Measurements from ENCODE around the gene KCNE4. TPM values are rescaled to one million over a fixed set of nuclear protein-coding genes. Genes with fewer than 3 reads are reported as not detected.
A peak's percentile ranks its signal among the peaks of the same experiment; 100 is the strongest.

KCNE4 gene
- polyA plus RNA-seq, 4 donors, result 0.54 to 2.5 (median 1.5) TPM; not detected in 1

DNA sequence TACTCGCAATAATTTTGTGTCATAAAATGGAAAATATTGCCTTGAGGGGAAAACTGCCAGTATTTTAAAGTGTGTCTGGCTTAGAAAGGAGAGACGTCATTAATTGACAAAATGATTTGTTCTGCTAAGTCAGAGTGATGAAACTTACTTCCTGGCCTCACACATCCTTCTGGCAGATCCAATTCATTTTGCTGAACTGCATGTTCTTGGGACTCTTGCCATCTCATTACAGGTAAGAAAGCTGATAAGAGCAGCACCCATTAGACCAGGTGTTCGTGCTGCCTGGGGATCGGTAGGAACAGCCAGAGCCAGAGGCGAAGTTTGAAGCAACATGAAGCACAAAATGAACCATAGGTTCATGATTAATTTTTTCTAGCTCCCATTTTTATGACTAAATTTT is 38.0 kb downstream of the KCNE4 start:
- DNase-seq (peak in 1 of 2 donors; percentile 51), FAIRE-seq (no peak)
- H3K27ac ChIP-seq (ENCODE audit: low read depth in 1 of 3, low read length in 2 of 3), result no peak overlapping the region
- no peak overlapping the region for H3K4me3 ChIP-seq (ENCODE audit: low read depth in 1 of 3, low read length in 3 of 3)
- 26 to 73% (median 33%) methylated on average over 5 of the region's 5 CpGs for WGBS, 3 donors
- H3K27me3 ChIP-seq (ENCODE audit: control insufficient read depth in 3 of 3, insufficient read depth in 3 of 3, low read length in 3 of 3), result peaks cover 0 to 2% (median 0%) of the 10 kb centered on the region in 3 donors
- H3K4me1 ChIP-seq (ENCODE audit: control insufficient read depth in 3 of 3, insufficient read depth in 2 of 3, low read depth in 1 of 3, low read length in 2 of 3), result no peaks in the 10 kb centered on the region
- no peaks in the 10 kb centered on the region for H3K9me3 ChIP-seq (ENCODE audit: control insufficient read depth in 2 of 2, insufficient read depth in 1 of 2, low read depth in 1 of 2, low read length in 1 of 2)
- no peaks in the 10 kb centered on the region for H3K36me3 ChIP-seq (ENCODE audit: control insufficient read depth in 3 of 3, insufficient read depth in 2 of 3, low read depth in 1 of 3, low read length in 3 of 3)

DNA sequence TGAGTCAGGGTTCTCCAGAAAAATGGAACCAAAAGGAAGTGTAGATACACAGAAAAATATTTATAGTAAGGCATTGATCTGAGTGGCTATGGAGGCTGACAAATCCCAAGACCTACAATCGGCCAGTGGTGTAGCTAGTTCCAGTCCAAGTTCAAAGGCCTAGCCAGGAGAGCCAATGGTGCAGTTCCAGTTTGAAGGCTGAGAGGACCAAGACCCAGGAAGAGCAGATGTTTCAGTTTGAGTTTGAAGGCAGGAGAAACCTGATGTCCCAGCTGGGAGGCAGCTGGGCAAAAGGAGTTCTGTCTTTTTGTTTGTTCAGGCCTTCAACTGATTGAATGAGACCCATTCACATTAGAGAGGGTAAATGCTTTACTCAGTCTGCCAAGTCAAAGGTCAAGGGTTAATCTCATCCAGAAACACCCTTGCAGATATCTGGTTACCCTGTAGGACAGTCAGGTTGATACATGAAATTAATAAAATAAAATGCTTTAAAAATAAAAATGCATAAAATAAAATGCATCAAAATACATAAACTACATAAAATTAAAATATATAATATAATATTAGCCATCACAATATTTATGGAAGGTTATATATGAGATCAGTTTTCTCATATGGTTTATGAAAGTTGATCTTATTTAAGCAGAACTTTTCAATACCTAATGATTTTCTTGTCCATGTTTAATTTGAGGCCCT is 38.7 kb downstream of the KCNE4 start:
- Histone ChIP-seq H3K27ac (ENCODE audit: low read depth in 1 of 3, low read length in 2 of 3) (no peak overlapping the region), H3K4me3 (ENCODE audit: low read depth in 1 of 3, low read length in 3 of 3) (no peak overlapping the region)
- FAIRE-seq, result peak; percentile 53

DNA sequence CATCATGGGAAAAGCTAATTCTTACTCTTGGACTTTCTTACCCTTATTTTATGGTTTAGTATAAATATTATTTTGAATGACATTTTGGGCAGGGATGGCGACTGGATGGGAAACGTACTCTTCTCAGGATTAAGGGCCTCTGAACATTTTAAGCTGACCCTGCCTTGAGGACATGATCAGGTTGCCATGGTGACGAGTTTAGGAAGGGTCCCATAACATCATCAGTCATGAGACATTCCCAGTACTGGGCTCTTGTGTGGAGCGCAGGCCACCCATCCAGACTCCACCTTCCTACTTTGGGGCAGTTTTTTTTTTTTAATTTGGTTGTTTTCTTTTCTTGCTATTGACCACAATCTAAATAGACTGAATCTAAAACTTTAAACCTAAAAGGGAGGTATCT is 40.7 kb downstream of the KCNE4 start:
- Histone ChIP-seq H3K36me3 (ENCODE audit: control insufficient read depth in 3 of 3, insufficient read depth in 2 of 3, low read depth in 1 of 3, low read length in 3 of 3) (no peaks in the 10 kb centered on the region), H3K4me3 (ENCODE audit: low read depth in 1 of 3, low read length in 3 of 3) (no peak overlapping the region), H3K9me3 (ENCODE audit: control insufficient read depth in 2 of 2, insufficient read depth in 1 of 2, low read depth in 1 of 2, low read length in 1 of 2) (no peaks in the 10 kb centered on the region), H3K27ac (ENCODE audit: low read depth in 1 of 3, low read length in 2 of 3) (no peak overlapping the region), H3K27me3 (ENCODE audit: control insufficient read depth in 3 of 3, insufficient read depth in 3 of 3, low read length in 3 of 3) (no peaks in the 10 kb centered on the region), H3K4me1 (ENCODE audit: control insufficient read depth in 3 of 3, insufficient read depth in 2 of 3, low read depth in 1 of 3, low read length in 2 of 3) (no peaks in the 10 kb centered on the region)
- WGBS, 3 donors, result 75 to 95% (median 87%) methylated on average over 4 of the region's 4 CpGs
- DNase-seq, result no peak
- no peak for FAIRE-seq

More for the DNA sequence above, 38.7 kb downstream of the KCNE4 start:
- 55 to 72% (median 65%) methylated on average over 1 of the region's 1 CpG for WGBS, 3 donors
- no peaks in the 10 kb centered on the region for H3K36me3 ChIP-seq (ENCODE audit: control insufficient read depth in 3 of 3, insufficient read depth in 2 of 3, low read depth in 1 of 3, low read length in 3 of 3)
- H3K27me3 ChIP-seq (ENCODE audit: control insufficient read depth in 3 of 3, insufficient read depth in 3 of 3, low read length in 3 of 3), result peaks cover 0 to 2% (median 0%) of the 10 kb centered on the region in 3 donors
- no peaks in the 10 kb centered on the region for H3K9me3 ChIP-seq (ENCODE audit: control insufficient read depth in 2 of 2, insufficient read depth in 1 of 2, low read depth in 1 of 2, low read length in 1 of 2)
- H3K4me1 ChIP-seq (ENCODE audit: control insufficient read depth in 3 of 3, insufficient read depth in 2 of 3, low read depth in 1 of 3, low read length in 2 of 3), result no peaks in the 10 kb centered on the region
- peak in 1 of 2 donors; percentile 16 for DNase-seq

DNA sequence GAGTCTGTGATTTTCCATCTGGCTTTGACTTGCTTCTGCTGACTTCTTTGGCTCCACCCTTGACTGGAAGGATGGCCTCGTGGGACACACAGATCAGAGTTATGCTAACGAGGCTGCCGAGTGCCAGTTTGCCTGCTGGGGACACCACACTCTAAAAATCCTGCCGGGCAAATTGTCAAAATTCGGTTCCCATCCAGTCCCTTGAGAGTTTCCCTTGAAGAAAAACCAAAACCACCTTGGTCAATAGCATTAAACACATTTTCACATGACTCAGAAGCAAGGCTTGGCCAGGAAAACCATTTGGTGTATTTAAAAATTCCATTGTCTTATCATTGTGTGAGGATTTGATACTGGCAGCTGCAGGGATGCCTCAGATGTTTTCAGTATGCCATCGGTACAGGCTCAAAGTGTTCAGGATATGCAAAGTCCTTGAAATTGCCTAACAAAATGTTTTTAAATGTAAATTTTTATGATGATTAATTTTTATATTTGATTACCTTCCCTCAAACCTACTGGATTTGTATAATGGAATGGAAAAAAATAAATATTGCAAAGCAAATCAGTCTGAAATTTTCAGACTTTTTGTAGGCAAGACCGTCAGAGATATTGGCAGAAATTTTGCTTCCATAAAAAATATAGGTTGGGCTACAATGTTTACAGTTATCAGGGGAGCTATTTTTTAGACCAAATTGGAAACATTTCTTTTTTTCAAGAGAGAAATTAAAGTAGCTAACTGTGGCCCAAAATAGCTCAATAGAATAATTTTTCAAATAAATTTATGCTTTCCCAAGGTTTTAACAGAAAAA is 41.6 kb downstream of the KCNE4 start:
- no peaks in the 10 kb centered on the region for H3K27me3 ChIP-seq (ENCODE audit: control insufficient read depth in 3 of 3, insufficient read depth in 3 of 3, low read length in 3 of 3)
- DNase-seq (no peak), FAIRE-seq (no peak)
- H3K9me3 ChIP-seq (ENCODE audit: control insufficient read depth in 2 of 2, insufficient read depth in 1 of 2, low read depth in 1 of 2, low read length in 1 of 2), result no peaks in the 10 kb centered on the region
- no peak overlapping the region for H3K4me3 ChIP-seq (ENCODE audit: low read depth in 1 of 3, low read length in 3 of 3)
- no peaks in the 10 kb centered on the region for H3K36me3 ChIP-seq (ENCODE audit: control insufficient read depth in 3 of 3, insufficient read depth in 2 of 3, low read depth in 1 of 3, low read length in 3 of 3)
- 59 to 79% (median 64%) methylated on average over 7 of the region's 7 CpGs for WGBS, 3 donors
- no peaks in the 10 kb centered on the region for H3K4me1 ChIP-seq (ENCODE audit: control insufficient read depth in 3 of 3, insufficient read depth in 2 of 3, low read depth in 1 of 3, low read length in 2 of 3)
- H3K27ac ChIP-seq (ENCODE audit: low read depth in 1 of 3, low read length in 2 of 3), result no peak overlapping the region

DNA sequence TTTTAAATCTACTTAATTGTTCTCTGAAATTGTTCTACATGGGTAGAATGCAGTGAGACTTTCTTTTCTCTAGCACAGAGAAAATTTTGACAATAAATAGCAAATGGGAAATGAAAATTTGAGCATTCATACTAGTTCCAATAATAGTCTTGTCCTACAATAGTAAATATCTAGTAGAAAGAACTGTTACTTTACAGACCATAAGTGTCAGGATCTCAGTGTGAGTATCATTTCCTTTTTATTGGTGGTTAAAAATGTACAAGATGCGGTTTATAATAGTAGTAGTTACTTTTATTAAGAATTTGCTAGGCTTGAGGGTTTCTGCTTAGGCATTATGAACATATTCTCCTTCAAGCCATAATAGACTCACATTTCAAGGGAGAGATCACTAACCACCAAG is 43.2 kb downstream of the KCNE4 start:
- FAIRE-seq (no peak), DNase-seq (no peak)
- no peaks in the 10 kb centered on the region for H3K36me3 ChIP-seq (ENCODE audit: control insufficient read depth in 3 of 3, insufficient read depth in 2 of 3, low read depth in 1 of 3, low read length in 3 of 3)
- no peak overlapping the region for H3K4me3 ChIP-seq (ENCODE audit: low read depth in 1 of 3, low read length in 3 of 3)
- 87 to 93% (median 89%) methylated on average over 1 of the region's 1 CpG for WGBS, 3 donors
- H3K27ac ChIP-seq (ENCODE audit: low read depth in 1 of 3, low read length in 2 of 3), result no peak overlapping the region
- no peaks in the 10 kb centered on the region for H3K9me3 ChIP-seq (ENCODE audit: control insufficient read depth in 2 of 2, insufficient read depth in 1 of 2, low read depth in 1 of 2, low read length in 1 of 2)
- H3K27me3 ChIP-seq (ENCODE audit: control insufficient read depth in 3 of 3, insufficient read depth in 3 of 3, low read length in 3 of 3), result no peaks in the 10 kb centered on the region
- H3K4me1 ChIP-seq (ENCODE audit: control insufficient read depth in 3 of 3, insufficient read depth in 2 of 3, low read depth in 1 of 3, low read length in 2 of 3), result no peaks in the 10 kb centered on the region

GRCh38 chr2:223096235-223096970 is 44.4 kb downstream of the KCNE4 start:
- 56 to 58% (median 57%) methylated on average over 5 of the region's 5 CpGs for WGBS, 3 donors
- no peaks in the 10 kb centered on the region for H3K4me1 ChIP-seq (ENCODE audit: control insufficient read depth in 3 of 3, insufficient read depth in 2 of 3, low read depth in 1 of 3, low read length in 2 of 3)
- FAIRE-seq (no peak), DNase-seq (no peak)
- no peak overlapping the region for H3K27ac ChIP-seq (ENCODE audit: low read depth in 1 of 3, low read length in 2 of 3)
- H3K4me3 ChIP-seq (ENCODE audit: low read depth in 1 of 3, low read length in 3 of 3), result no peak overlapping the region
- no peaks in the 10 kb centered on the region for H3K27me3 ChIP-seq (ENCODE audit: control insufficient read depth in 3 of 3, insufficient read depth in 3 of 3, low read length in 3 of 3)
- no peaks in the 10 kb centered on the region for H3K9me3 ChIP-seq (ENCODE audit: control insufficient read depth in 2 of 2, insufficient read depth in 1 of 2, low read depth in 1 of 2, low read length in 1 of 2)
- no peaks in the 10 kb centered on the region for H3K36me3 ChIP-seq (ENCODE audit: control insufficient read depth in 3 of 3, insufficient read depth in 2 of 3, low read depth in 1 of 3, low read length in 3 of 3)

DNA sequence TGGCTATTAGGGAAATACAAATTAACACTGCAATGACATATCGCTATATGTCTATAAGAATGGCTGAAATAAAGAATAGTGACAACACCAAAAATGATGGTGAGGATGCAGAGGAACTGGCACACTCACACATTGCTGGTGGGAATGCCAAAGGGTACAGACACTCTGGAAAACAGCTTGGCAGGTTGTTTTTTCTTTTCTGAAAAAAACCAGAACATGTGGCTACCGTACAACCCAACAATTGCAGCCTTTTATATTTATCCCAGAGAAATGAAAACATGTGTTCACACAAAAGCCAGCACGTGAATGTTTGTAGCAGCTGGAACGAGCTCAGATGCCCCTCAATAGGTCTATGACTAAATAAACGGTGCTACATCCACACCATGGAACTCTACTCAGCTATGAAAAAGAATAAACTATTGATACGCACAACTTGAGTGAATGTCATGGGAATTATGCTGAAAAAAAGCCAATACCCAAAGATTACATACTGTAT is 45.9 kb downstream of the KCNE4 start:
- H3K4me3 ChIP-seq (ENCODE audit: low read depth in 1 of 3, low read length in 3 of 3), result no peak overlapping the region
- H3K4me1 ChIP-seq (ENCODE audit: control insufficient read depth in 3 of 3, insufficient read depth in 2 of 3, low read depth in 1 of 3, low read length in 2 of 3), result no peaks in the 10 kb centered on the region
- FAIRE-seq (no peak), DNase-seq (no peak)
- WGBS, 3 donors, result 79 to 90% (median 81%) methylated on average over 6 of the region's 6 CpGs
- no peaks in the 10 kb centered on the region for H3K36me3 ChIP-seq (ENCODE audit: control insufficient read depth in 3 of 3, insufficient read depth in 2 of 3, low read depth in 1 of 3, low read length in 3 of 3)
- H3K27me3 ChIP-seq (ENCODE audit: control insufficient read depth in 3 of 3, insufficient read depth in 3 of 3, low read length in 3 of 3), result no peaks in the 10 kb centered on the region
- no peaks in the 10 kb centered on the region for H3K9me3 ChIP-seq (ENCODE audit: control insufficient read depth in 2 of 2, insufficient read depth in 1 of 2, low read depth in 1 of 2, low read length in 1 of 2)
- no peak overlapping the region for H3K27ac ChIP-seq (ENCODE audit: low read depth in 1 of 3, low read length in 2 of 3)

GRCh38 chr2:223099561-223099960 is 47.6 kb downstream of the KCNE4 start:
- 48 to 72% (median 56%) methylated on average over 3 of the region's 3 CpGs for WGBS, 3 donors
- no peaks in the 10 kb centered on the region for H3K36me3 ChIP-seq (ENCODE audit: control insufficient read depth in 3 of 3, insufficient read depth in 2 of 3, low read depth in 1 of 3, low read length in 3 of 3)
- no peaks in the 10 kb centered on the region for H3K4me1 ChIP-seq (ENCODE audit: control insufficient read depth in 3 of 3, insufficient read depth in 2 of 3, low read depth in 1 of 3, low read length in 2 of 3)
- DNase-seq (no peak), FAIRE-seq (no peak)
- H3K27me3 ChIP-seq (ENCODE audit: control insufficient read depth in 3 of 3, insufficient read depth in 3 of 3, low read length in 3 of 3), result no peaks in the 10 kb centered on the region
- no peak overlapping the region for H3K27ac ChIP-seq (ENCODE audit: low read depth in 1 of 3, low read length in 2 of 3)
- H3K4me3 ChIP-seq (ENCODE audit: low read depth in 1 of 3, low read length in 3 of 3), result no peak overlapping the region
- H3K9me3 ChIP-seq (ENCODE audit: control insufficient read depth in 2 of 2, insufficient read depth in 1 of 2, low read depth in 1 of 2, low read length in 1 of 2), result no peaks in the 10 kb centered on the region

Data from small intestine (tissue), 7 donors.